Liver (tissue), 9 donors: ENCODE results near the gene AMACR. TPM values are rescaled to one million over a fixed set of nuclear protein-coding genes. Genes with fewer than 3 reads are reported as not detected.

Source experiments
- DNase-seq: peaks from one replicate; pipeline ENCODE4 v3.0.0-alpha.2; 2017; ENCODE audit warnings: low spot score
- H3K27ac ChIP-seq, 2 donors: one replicate each; pipeline ENCODE4 v1.7.0; 2013; ENCODE audit warnings: inconsistent platforms in 2 of 2, low read length in 2 of 2, control low read depth in 1 of 2, low read depth in 1 of 2, mild to moderate bottlenecking in 1 of 2
- H3K27me3 ChIP-seq, 4 donors: one replicate each; pipeline versions ENCODE4 v1.6.1 to v1.7.0; 2013; ENCODE audit warnings: low read length in 3 of 4, inconsistent platforms in 1 of 4, mild to moderate bottlenecking in 1 of 4, moderate library complexity in 1 of 4; ENCODE audit not compliant: control insufficient read depth in 4 of 4, insufficient read depth in 4 of 4
- H3K36me3 ChIP-seq, 4 donors: one replicate each; pipeline versions ENCODE4 v1.6.1 to v1.7.0; 2013; ENCODE audit warnings: low read length in 3 of 4, mild to moderate bottlenecking in 3 of 4, low read depth in 1 of 4, moderate library complexity in 1 of 4; ENCODE audit not compliant: control insufficient read depth in 4 of 4, insufficient read depth in 3 of 4
- H3K4me1 ChIP-seq, 4 donors: one replicate each; pipeline versions ENCODE4 v1.6.1 to v1.7.0; 2013; ENCODE audit warnings: low read length in 3 of 4, mild to moderate bottlenecking in 3 of 4, moderate library complexity in 1 of 4; ENCODE audit not compliant: control insufficient read depth in 4 of 4, insufficient read depth in 4 of 4
- H3K4me3 ChIP-seq, 3 donors: one replicate each; pipeline versions ENCODE4 v1.6.1 to v1.7.0; 2013; ENCODE audit warnings: low read length in 3 of 3, control low read depth in 1 of 3, low read depth in 1 of 3, mild to moderate bottlenecking in 1 of 3
- H3K9ac ChIP-seq, 2 donors: one replicate each; pipeline ENCODE4 v1.7.0; 2013; ENCODE audit warnings: low read length in 2 of 2, mild to moderate bottlenecking in 2 of 2, moderate library complexity in 2 of 2, control low read depth in 1 of 2, low read depth in 1 of 2
- H3K9me3 ChIP-seq, 4 donors: one replicate each; pipeline versions ENCODE4 v1.6.1 to v1.7.0; 2013; ENCODE audit warnings: low read length in 3 of 4; ENCODE audit not compliant: control insufficient read depth in 4 of 4
- EGR1 ChIP-seq, 2 donors: IDR thresholded peaks; 2 replicates each; pipeline ENCODE4 v1.6.1; 2016 to 2018; ENCODE audit warnings: antibody characterized with exemption in 2 of 2, low read depth in 2 of 2
- FOXA2 ChIP-seq: IDR thresholded peaks from 2 replicates; pipeline ENCODE4 v1.6.1; 2016; ENCODE audit warnings: antibody characterized with exemption
- GABPA ChIP-seq, 2 donors: IDR thresholded peaks in 1 of 2; conservative IDR thresholded peaks in 1 of 2; 2 replicates each; pipeline ENCODE4 v1.6.1; 2016; ENCODE audit warnings: antibody characterized with exemption in 2 of 2, mild to moderate bottlenecking in 1 of 2, moderate library complexity in 1 of 2
- HNF4A ChIP-seq, 2 donors: conservative IDR thresholded peaks; 2 replicates each; pipeline ENCODE4 v1.6.1; 2016; ENCODE audit warnings: antibody characterized with exemption in 2 of 2, mild to moderate bottlenecking in 2 of 2
- HNF4G ChIP-seq: IDR thresholded peaks from 2 replicates; pipeline ENCODE4 v1.6.1; 2016; ENCODE audit warnings: antibody characterized with exemption
- JUND ChIP-seq, 2 donors: IDR thresholded peaks; 2 replicates each; pipeline ENCODE4 v1.6.1; 2016; ENCODE audit warnings: antibody characterized with exemption in 2 of 2
- NR2F2 ChIP-seq: IDR thresholded peaks from 2 replicates; pipeline ENCODE4 v1.6.1; 2016; ENCODE audit warnings: antibody characterized with exemption
- RAD21 ChIP-seq, 2 donors: IDR thresholded peaks; 2 replicates each; pipeline ENCODE4 v1.6.1; 2016; ENCODE audit warnings: antibody characterized with exemption in 2 of 2, mild to moderate bottlenecking in 2 of 2
- RXRA ChIP-seq, 2 donors: IDR thresholded peaks; 2 replicates each; pipeline ENCODE4 v1.6.1; 2017 to 2018; ENCODE audit warnings: antibody characterized with exemption in 2 of 2, mild to moderate bottlenecking in 1 of 2
- SP1 ChIP-seq: IDR thresholded peaks from 2 replicates; pipeline ENCODE4 v1.6.1; 2018; ENCODE audit warnings: antibody characterized with exemption, mild to moderate bottlenecking
- TAF1 ChIP-seq: conservative IDR thresholded peaks from 2 replicates; pipeline ENCODE4 v1.6.1; 2016; ENCODE audit warnings: antibody characterized with exemption, mild to moderate bottlenecking
- YY1 ChIP-seq: IDR thresholded peaks from 2 replicates; pipeline ENCODE4 v1.6.1; 2016; ENCODE audit warnings: antibody characterized with exemption, mild to moderate bottlenecking
- WGBS: extraction: QIAGEN DNeasy Blood & Tissue Kit; methylation state at CpG from one replicate; pipeline ENCODE4 v1.1.7; 2013; 5-methylcytosine and 5-hydroxymethylcytosine counted together
- polyA plus RNA-seq, 2 donors: library from polyadenylated mRNA; stranded (reverse) in 1 of 2; unstranded in 1 of 2; fragments of 200-250 nt in 1 of 2; fragments of >200 nt in 1 of 2; fragmentation: Nextera tagmentation in 1 of 2; extraction: Ambion mirVana in 1 of 2; gene quantifications; one replicate each; pipeline versions ENCODE4 v1.2.1 to v1.2.3, GENCODE V29; 2013 to 2015
- total RNA-seq, 2 donors: library from RNA; depleted of rRNA; stranded (reverse); fragments of >200 nt; gene quantifications; one replicate each; pipeline ENCODE4 v1.2.3, GENCODE V29; 2014
- TF ChIP-seq, protein P1 (sequence below): IDR thresholded peaks from 2 replicates; pipeline ENCODE4 v1.6.1; 2016; ENCODE audit warnings: antibody characterized with exemption, mild to moderate bottlenecking
- TF ChIP-seq, protein P2 (sequence below): fragments of 150-350 bp; IDR thresholded peaks from 2 replicates; pipeline ENCODE4 v1.5.1; 2017; ENCODE audit warnings: improper control_type of control experiment, low read depth, low read length; ENCODE audit not compliant: missing input control
- TF ChIP-seq, protein P3 (sequence below): IDR thresholded peaks from 2 replicates; pipeline ENCODE4 v1.6.1; 2016; ENCODE audit warnings: antibody characterized with exemption
- donor health status: healthy.
- donor health status: healthy.
- donor health status: healthy.
- donor health status: healthy.
- donor health status: healthy.

Gene AMACR
- total and polyA plus RNA-seq, 4 donors, result 15.6 to 48.5 (median 31.7) TPM

DNA sequence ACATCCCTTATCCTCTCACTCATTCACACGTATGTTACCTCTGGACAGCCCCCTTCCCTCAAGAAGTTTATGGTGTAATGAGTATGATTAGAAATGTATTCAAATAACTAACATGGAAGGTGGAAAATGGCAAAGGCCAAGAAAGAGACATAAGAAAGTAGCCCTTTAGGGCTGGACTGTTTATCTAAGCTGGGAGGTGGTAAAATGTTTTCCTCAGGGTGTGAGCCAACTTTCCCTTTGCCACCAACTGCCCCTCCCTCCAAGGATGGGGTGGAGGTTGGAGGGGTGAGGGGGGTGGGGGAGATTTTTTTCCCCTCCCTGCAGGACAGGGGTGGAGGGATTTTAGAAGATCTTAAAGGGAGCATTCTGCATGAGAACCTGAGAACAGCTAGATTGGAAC is 31.5 kb downstream of the AMACR start:
- Histone ChIP-seq H3K9ac (no peak overlapping the region), H3K4me3 (no peak overlapping the region), H3K9me3 (no peaks in the 10 kb centered on the region), H3K36me3 (peaks cover 0 to 6% (median 1%) of the 10 kb centered on the region in 4 donors), H3K27ac (no peak overlapping the region), H3K4me1 (peaks cover 0 to 3% (median 1%) of the 10 kb centered on the region in 4 donors), H3K27me3 (no peaks in the 10 kb centered on the region)
- WGBS, result 86% methylated on average over 1 of the region's 1 CpG
- TF ChIP-seq HNF4G (no peak), FOXA2 (no peak)
- DNase-seq, result no peak

DNA sequence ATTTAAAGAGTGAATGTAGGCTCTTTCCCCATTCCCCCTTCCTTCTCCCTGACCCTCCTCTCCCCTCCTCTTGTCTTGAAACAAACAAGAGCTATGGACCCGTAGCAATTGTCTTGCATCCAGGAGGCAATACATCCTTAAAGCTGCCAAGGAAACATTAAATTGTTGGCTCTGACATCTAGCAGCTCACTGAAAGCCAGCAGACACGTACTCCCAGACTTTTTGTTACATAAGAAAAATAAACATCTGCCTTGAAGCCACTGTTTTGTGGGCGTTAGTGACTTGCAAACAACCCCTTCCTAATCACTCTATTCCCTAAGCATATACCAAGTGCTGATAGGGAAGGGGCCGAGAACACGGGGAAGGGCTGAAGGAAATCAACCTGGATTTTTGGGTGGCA is 32.0 kb downstream of the AMACR start:
- peaks cover 0 to 2% (median under 1%) of the 10 kb centered on the region in 4 donors for H3K4me1 ChIP-seq
- peaks cover 0 to 6% (median 1%) of the 10 kb centered on the region in 4 donors for H3K36me3 ChIP-seq
- H3K9me3 ChIP-seq, result no peaks in the 10 kb centered on the region
- no peak overlapping the region for H3K9ac ChIP-seq
- TF ChIP-seq HNF4G (no peak), SP1 (no peak), TAF1 (no peak), FOXA2 (no peak), YY1 (no peak), NR2F2 (no peak), GABPA (IDR thresholded peaks at IDR 0.05 in 1 of 2, conservative IDR thresholded peaks at IDR 0.05 in 1 of 2) (no peak), EGR1 (IDR thresholded peaks at IDR 0.05; ENCODE audit: low read depth in 2 of 2) (no peak), HNF4A (conservative IDR thresholded peaks at IDR 0.05) (no peak), RAD21 (IDR thresholded peaks at IDR 0.05) (no peak), JUND (IDR thresholded peaks at IDR 0.05) (no peak), RXRA (IDR thresholded peaks at IDR 0.05) (no peak)
- TF ChIP-seq, protein P1, sequence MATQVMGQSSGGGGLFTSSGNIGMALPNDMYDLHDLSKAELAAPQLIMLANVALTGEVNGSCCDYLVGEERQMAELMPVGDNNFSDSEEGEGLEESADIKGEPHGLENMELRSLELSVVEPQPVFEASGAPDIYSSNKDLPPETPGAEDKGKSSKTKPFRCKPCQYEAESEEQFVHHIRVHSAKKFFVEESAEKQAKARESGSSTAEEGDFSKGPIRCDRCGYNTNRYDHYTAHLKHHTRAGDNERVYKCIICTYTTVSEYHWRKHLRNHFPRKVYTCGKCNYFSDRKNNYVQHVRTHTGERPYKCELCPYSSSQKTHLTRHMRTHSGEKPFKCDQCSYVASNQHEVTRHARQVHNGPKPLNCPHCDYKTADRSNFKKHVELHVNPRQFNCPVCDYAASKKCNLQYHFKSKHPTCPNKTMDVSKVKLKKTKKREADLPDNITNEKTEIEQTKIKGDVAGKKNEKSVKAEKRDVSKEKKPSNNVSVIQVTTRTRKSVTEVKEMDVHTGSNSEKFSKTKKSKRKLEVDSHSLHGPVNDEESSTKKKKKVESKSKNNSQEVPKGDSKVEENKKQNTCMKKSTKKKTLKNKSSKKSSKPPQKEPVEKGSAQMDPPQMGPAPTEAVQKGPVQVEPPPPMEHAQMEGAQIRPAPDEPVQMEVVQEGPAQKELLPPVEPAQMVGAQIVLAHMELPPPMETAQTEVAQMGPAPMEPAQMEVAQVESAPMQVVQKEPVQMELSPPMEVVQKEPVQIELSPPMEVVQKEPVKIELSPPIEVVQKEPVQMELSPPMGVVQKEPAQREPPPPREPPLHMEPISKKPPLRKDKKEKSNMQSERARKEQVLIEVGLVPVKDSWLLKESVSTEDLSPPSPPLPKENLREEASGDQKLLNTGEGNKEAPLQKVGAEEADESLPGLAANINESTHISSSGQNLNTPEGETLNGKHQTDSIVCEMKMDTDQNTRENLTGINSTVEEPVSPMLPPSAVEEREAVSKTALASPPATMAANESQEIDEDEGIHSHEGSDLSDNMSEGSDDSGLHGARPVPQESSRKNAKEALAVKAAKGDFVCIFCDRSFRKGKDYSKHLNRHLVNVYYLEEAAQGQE, result no peak
- TF ChIP-seq, protein P2, sequence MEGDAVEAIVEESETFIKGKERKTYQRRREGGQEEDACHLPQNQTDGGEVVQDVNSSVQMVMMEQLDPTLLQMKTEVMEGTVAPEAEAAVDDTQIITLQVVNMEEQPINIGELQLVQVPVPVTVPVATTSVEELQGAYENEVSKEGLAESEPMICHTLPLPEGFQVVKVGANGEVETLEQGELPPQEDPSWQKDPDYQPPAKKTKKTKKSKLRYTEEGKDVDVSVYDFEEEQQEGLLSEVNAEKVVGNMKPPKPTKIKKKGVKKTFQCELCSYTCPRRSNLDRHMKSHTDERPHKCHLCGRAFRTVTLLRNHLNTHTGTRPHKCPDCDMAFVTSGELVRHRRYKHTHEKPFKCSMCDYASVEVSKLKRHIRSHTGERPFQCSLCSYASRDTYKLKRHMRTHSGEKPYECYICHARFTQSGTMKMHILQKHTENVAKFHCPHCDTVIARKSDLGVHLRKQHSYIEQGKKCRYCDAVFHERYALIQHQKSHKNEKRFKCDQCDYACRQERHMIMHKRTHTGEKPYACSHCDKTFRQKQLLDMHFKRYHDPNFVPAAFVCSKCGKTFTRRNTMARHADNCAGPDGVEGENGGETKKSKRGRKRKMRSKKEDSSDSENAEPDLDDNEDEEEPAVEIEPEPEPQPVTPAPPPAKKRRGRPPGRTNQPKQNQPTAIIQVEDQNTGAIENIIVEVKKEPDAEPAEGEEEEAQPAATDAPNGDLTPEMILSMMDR, result no peak
- WGBS, result 59% methylated on average over 5 of the region's 5 CpGs
- H3K4me3 ChIP-seq, result no peak overlapping the region
- no peak overlapping the region for H3K27ac ChIP-seq
- H3K27me3 ChIP-seq, result no peaks in the 10 kb centered on the region
- DNase-seq, result no peak

DNA sequence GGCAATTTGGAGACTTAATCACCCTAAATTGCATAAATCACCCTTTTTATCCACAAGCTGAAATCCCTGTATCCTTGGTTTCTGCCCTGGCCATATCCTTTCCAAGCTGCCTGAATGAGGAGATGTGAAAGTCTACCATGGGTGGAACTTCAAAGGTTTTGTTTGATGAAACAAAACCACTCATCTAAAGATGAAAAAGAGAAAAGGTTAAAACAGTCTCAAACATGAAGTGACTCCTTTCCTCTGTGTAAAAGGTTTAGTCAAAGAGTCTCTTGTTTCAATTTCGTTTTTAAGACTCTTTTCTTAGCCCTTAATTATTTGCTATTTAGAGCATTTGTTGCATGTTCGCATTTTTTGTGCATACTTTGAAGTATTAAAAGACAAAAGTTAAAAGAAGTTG is 34.6 kb downstream of the AMACR start:
- TF ChIP-seq YY1 (no peak), HNF4G (no peak), NR2F2 (no peak), RAD21 (IDR thresholded peaks at IDR 0.05) (no peak), FOXA2 (no peak)
- TF ChIP-seq, protein P3, sequence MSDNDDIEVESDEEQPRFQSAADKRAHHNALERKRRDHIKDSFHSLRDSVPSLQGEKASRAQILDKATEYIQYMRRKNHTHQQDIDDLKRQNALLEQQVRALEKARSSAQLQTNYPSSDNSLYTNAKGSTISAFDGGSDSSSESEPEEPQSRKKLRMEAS, result no peak
- no peak overlapping the region for H3K4me3 ChIP-seq
- no peak overlapping the region for H3K9ac ChIP-seq
- no peaks in the 10 kb centered on the region for H3K27me3 ChIP-seq
- no peaks in the 10 kb centered on the region for H3K9me3 ChIP-seq
- no peak overlapping the region for H3K27ac ChIP-seq
- 79% methylated on average over 2 of the region's 2 CpGs for WGBS
- DNase-seq, result no peak
- H3K4me1 ChIP-seq, result no peaks in the 10 kb centered on the region
- peaks cover 0 to 6% (median 1%) of the 10 kb centered on the region in 4 donors for H3K36me3 ChIP-seq
